Karpas-422 (cell line): ENCODE results near the gene CA10. TPM values are rescaled to one million over a fixed set of nuclear protein-coding genes. Genes with fewer than 3 reads are reported as not detected.

Source experiments
- DNase-seq: peaks from one replicate; pipeline ENCODE4 v3.0.0-alpha.2; 2015
- H2AFZ ChIP-seq: fragments of 200-600 bp; sonication (generic); 2 replicates; pipeline ENCODE4 v1.6.1; 2014; ENCODE audit warnings: antibody characterized with exemption, low read length, mixed read lengths
- H3K27ac ChIP-seq: fragments of 200-600 bp; sonication (generic); 2 replicates; pipeline ENCODE4 v1.5.1; 2014; ENCODE audit warnings: mild to moderate bottlenecking, low read length, moderate library complexity
- H3K27me3 ChIP-seq: fragments of 200-600 bp; sonication (generic); 2 replicates; pipeline ENCODE4 v1.6.1; 2014; ENCODE audit warnings: low read length, mixed read lengths
- H3K36me3 ChIP-seq: fragments of 200-600 bp; sonication (generic); 2 replicates; pipeline ENCODE4 v1.6.1; 2014; ENCODE audit warnings: low read length, mixed read lengths; ENCODE audit not compliant: insufficient read depth
- H3K4me1 ChIP-seq: fragments of 200-600 bp; sonication (generic); 2 replicates; pipeline ENCODE4 v1.6.1; 2014; ENCODE audit warnings: mild to moderate bottlenecking, low read length, mixed read lengths
- H3K4me2 ChIP-seq: fragments of 200-600 bp; sonication (generic); 2 replicates; pipeline ENCODE4 v1.6.1; 2014; ENCODE audit warnings: low read length, low read depth, mild to moderate bottlenecking; ENCODE audit not compliant: poor library complexity, severe bottlenecking
- H3K4me3 ChIP-seq: fragments of 200-600 bp; sonication (generic); 2 replicates; pipeline ENCODE4 v1.5.1; 2014; ENCODE audit warnings: mild to moderate bottlenecking, antibody characterized with exemption, low read length, mixed read lengths
- H3K79me2 ChIP-seq: fragments of 200-600 bp; sonication (generic); 2 replicates; pipeline ENCODE4 v1.6.1; 2014; ENCODE audit warnings: mild to moderate bottlenecking, low read length, mixed read lengths
- H3K9ac ChIP-seq: fragments of 200-600 bp; sonication (generic); 2 replicates; pipeline ENCODE4 v1.6.0; 2014; ENCODE audit warnings: low read length
- H3K9me2 ChIP-seq: fragments of 200-600 bp; sonication (generic), shearing (Covaris generic); replicated peaks from 2 replicates; pipeline ENCODE4 v1.6.0; 2014; ENCODE audit warnings: mild to moderate bottlenecking, low read length, moderate library complexity; ENCODE audit not compliant: insufficient read depth
- H3K9me3 ChIP-seq: fragments of 300-700, 200-600 bp; sonication (generic); 2 replicates; pipeline ENCODE4 v1.6.1; 2014; ENCODE audit warnings: low read length, mixed read lengths
- H4K20me1 ChIP-seq: fragments of 200-600 bp; sonication (generic); 2 replicates; pipeline ENCODE4 v1.6.1; 2014; ENCODE audit warnings: mild to moderate bottlenecking, antibody characterized with exemption, low read length, low read depth; ENCODE audit not compliant: insufficient read depth
- total RNA-seq: library from RNA; depleted of rRNA; stranded (reverse); fragments of >200 nt; shearing (Covaris generic); gene quantifications from 2 replicates; pipeline ENCODE4 v1.2.3, GENCODE V29; 2014; ENCODE audit warnings: low replicate concordance

The CA10 gene
- total RNA-seq, 1 experiment from 2014 or later, result not detected

- Histone ChIP-seq H3K9me2 (0 out of 2 replicates have a peak, but pooled peaks cover 3% of the 10 kb centered on the region), H3K9me3 (no peaks in the 10 kb centered on the region), H2AFZ (no peak overlapping the region), H3K9ac (no peak overlapping the region), H3K27ac (no peak overlapping the region), H3K4me1 (no peaks in the 10 kb centered on the region), H3K36me3 (no peaks in the 10 kb centered on the region), H3K4me2 (no peak overlapping the region), H3K4me3 (no peak overlapping the region), H4K20me1 (no peaks in the 10 kb centered on the region), H3K27me3 (no peaks in the 10 kb centered on the region), H3K79me2 (no peaks in the 10 kb centered on the region)
- no peak for DNase-seq
Measured at GRCh38 chr17:52032454-52032853, 126.1 kb downstream of the CA10 start.

DNA sequence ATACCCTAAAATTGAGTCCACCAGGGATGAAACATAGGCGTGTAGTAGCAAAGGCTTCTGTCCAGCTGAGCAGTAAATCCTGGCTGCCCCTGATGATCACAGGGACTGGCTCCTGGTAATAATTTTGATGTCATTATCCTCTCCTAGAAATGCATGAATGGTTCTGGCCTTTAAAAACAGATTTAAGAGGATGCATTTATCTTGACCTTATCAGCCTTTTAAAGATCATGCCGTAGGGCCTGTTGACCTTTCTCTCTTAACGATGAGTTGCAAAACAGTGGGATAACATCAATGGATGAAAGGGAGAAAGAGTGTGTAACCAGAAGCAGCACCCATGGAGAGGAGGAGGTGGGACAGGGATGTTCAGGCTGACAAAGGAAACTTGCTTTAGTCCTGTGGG lies 128.5 kb downstream of the CA10 start:
- no peaks in the 10 kb centered on the region for H3K9me3 ChIP-seq
- no peaks in the 10 kb centered on the region for H3K4me1 ChIP-seq
- H3K36me3 ChIP-seq, result no peaks in the 10 kb centered on the region
- no peak overlapping the region for H3K9ac ChIP-seq
- no peaks in the 10 kb centered on the region for H3K79me2 ChIP-seq
- H3K4me2 ChIP-seq, result no peak overlapping the region
- no peaks in the 10 kb centered on the region for H3K27me3 ChIP-seq
- no peak overlapping the region for H3K27ac ChIP-seq
- 0 out of 2 replicates have a peak, but pooled peaks cover 3% of the 10 kb centered on the region for H3K9me2 ChIP-seq
- no peaks in the 10 kb centered on the region for H4K20me1 ChIP-seq
- no peak overlapping the region for H2AFZ ChIP-seq
- H3K4me3 ChIP-seq, result no peak overlapping the region
- no peak for DNase-seq

GRCh38 chr17:52027620-52028295 lies 130.8 kb downstream of the CA10 start:
- Histone ChIP-seq H3K9me2 (0 out of 2 replicates have a peak, but pooled peaks cover 3% of the 10 kb centered on the region), H2AFZ (no peak overlapping the region), H3K4me1 (no peaks in the 10 kb centered on the region), H3K9me3 (no peaks in the 10 kb centered on the region), H3K79me2 (no peaks in the 10 kb centered on the region), H3K36me3 (no peaks in the 10 kb centered on the region), H3K4me3 (no peak overlapping the region), H4K20me1 (no peaks in the 10 kb centered on the region), H3K27me3 (no peaks in the 10 kb centered on the region), H3K4me2 (no peak overlapping the region), H3K9ac (no peak overlapping the region), H3K27ac (no peak overlapping the region)
- DNase-seq, result no peak

- H3K4me1 ChIP-seq, result no peaks in the 10 kb centered on the region
- no peaks in the 10 kb centered on the region for H3K36me3 ChIP-seq
- DNase-seq, result no peak
- no peaks in the 10 kb centered on the region for H3K27me3 ChIP-seq
- no peak overlapping the region for H3K9ac ChIP-seq
- H2AFZ ChIP-seq, result no peak overlapping the region
- no peaks in the 10 kb centered on the region for H4K20me1 ChIP-seq
- H3K79me2 ChIP-seq, result no peaks in the 10 kb centered on the region
- H3K4me2 ChIP-seq, result no peak overlapping the region
- no peak overlapping the region for H3K27ac ChIP-seq
- no peaks in the 10 kb centered on the region for H3K9me2 ChIP-seq
- H3K4me3 ChIP-seq, result no peak overlapping the region
- H3K9me3 ChIP-seq, result no peaks in the 10 kb centered on the region
Measured at GRCh38 chr17:52027081-52027480, 131.4 kb downstream of the CA10 start.

DNA sequence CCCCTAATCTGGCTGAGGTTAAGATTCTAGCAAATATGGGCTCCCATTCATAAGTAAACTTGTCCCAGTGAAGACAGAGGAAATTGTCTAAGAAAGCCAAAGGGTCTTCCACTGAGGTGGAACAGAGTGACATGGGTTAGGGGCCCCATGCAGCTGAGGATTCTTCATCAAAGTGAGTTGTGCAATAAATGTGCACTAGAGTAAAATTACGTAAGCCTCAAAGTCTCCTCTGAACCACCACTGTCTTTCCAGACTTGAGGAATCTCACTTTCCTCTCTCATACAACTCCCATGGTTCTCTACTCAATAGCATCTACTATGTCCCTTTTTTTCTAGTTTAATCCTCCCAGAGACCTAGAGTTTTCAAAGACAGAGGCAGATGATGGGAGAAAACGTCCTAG lies 132.4 kb downstream of the CA10 start:
- Histone ChIP-seq H3K4me2 (no peak overlapping the region), H3K4me1 (no peaks in the 10 kb centered on the region), H2AFZ (no peak overlapping the region), H3K9me3 (no peaks in the 10 kb centered on the region; the same call in 1 of the 2 replicates), H3K4me3 (no peak overlapping the region), H4K20me1 (no peaks in the 10 kb centered on the region), H3K27ac (no peak overlapping the region), H3K27me3 (no peaks in the 10 kb centered on the region), H3K36me3 (no peaks in the 10 kb centered on the region), H3K9me2 (no peaks in the 10 kb centered on the region), H3K9ac (no peak overlapping the region), H3K79me2 (no peaks in the 10 kb centered on the region)
- DNase-seq, result no peak

- H3K4me1 ChIP-seq, result no peaks in the 10 kb centered on the region
- no peaks in the 10 kb centered on the region for H3K27me3 ChIP-seq
- no peaks in the 10 kb centered on the region for H3K79me2 ChIP-seq
- H3K4me3 ChIP-seq, result no peak overlapping the region
- no peaks in the 10 kb centered on the region; the same call in 1 of the 2 replicates for H3K9me3 ChIP-seq
- no peak overlapping the region for H2AFZ ChIP-seq
- H3K4me2 ChIP-seq, result no peak overlapping the region
- no peaks in the 10 kb centered on the region for H4K20me1 ChIP-seq
- H3K27ac ChIP-seq, result no peak overlapping the region
- DNase-seq, result no peak
- H3K9ac ChIP-seq, result no peak overlapping the region
- no peaks in the 10 kb centered on the region for H3K9me2 ChIP-seq
- H3K36me3 ChIP-seq, result no peaks in the 10 kb centered on the region
Measured at GRCh38 chr17:52025236-52025635, 133.3 kb downstream of the CA10 start.

DNA sequence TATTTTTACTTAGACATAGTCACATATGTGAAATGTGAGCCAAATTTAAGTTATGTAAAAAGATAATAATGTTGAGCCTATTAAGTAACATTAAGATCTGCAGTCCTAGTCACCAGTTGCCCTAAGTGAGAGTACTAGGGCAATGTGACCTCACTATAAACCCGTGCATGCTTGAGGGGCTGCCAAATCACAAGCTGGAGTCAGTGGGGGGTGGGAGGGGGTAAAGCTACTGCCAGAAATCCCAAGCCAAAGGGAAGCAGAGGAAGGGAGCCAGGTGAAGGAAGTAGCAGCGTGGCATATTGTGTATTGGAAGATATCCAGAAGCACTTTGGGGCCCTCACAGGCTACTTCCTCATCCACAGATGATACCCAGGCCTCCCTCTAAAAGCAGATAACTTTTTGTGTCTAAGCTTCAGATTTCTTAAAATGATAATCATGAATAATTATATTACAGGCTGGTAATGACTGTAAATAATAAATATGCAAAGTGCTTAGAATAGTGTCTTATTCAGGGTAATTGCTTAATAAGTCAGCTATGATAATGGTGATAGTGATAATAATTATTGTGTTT lies 134.1 kb downstream of the CA10 start:
- Histone ChIP-seq H3K9me3 (no peaks in the 10 kb centered on the region; the same call in 1 of the 2 replicates), H3K4me2 (no peak overlapping the region), H3K9ac (no peak overlapping the region), H3K79me2 (no peaks in the 10 kb centered on the region), H3K36me3 (no peaks in the 10 kb centered on the region), H3K27ac (no peak overlapping the region), H3K4me1 (no peaks in the 10 kb centered on the region), H3K9me2 (no peaks in the 10 kb centered on the region), H4K20me1 (no peaks in the 10 kb centered on the region), H3K27me3 (no peaks in the 10 kb centered on the region), H2AFZ (no peak overlapping the region), H3K4me3 (no peak overlapping the region)
- no peak for DNase-seq

GRCh38 chr17:52011064-52011463 lies 147.4 kb downstream of the CA10 start:
- Histone ChIP-seq H3K27ac (no peak overlapping the region), H3K4me1 (no peaks in the 10 kb centered on the region), H3K27me3 (no peaks in the 10 kb centered on the region), H3K36me3 (no peaks in the 10 kb centered on the region), H3K79me2 (no peaks in the 10 kb centered on the region), H4K20me1 (no peaks in the 10 kb centered on the region), H3K4me2 (no peak overlapping the region), H3K4me3 (no peak overlapping the region), H3K9ac (no peak overlapping the region), H2AFZ (no peak overlapping the region), H3K9me2 (no peaks in the 10 kb centered on the region), H3K9me3 (peaks cover 18% of the 10 kb centered on the region)
- DNase-seq, result no peak
